H9 (cell line): Measurements from ENCODE around the gene WDR70. TPM values are rescaled to one million over a fixed set of nuclear protein-coding genes. Genes with fewer than 3 reads are reported as not detected.

Source experiments
- DNase-seq: peaks from one replicate; pipeline ENCODE4 v3.0.0-alpha.2; 2017
- H2AFZ ChIP-seq: one replicate; pipeline ENCODE4 v1.6.1; 2013; ENCODE audit warnings: mild to moderate bottlenecking, low read length, control low read depth, moderate library complexity
- H2AK5ac ChIP-seq: 2 replicates; pipeline ENCODE4 v1.6.1; 2013; ENCODE audit warnings: low read length, control low read depth, mixed read lengths; ENCODE audit not compliant: insufficient read length
- H2BK120ac ChIP-seq: one replicate; pipeline ENCODE4 v1.6.1; 2013; ENCODE audit warnings: low read depth, mild to moderate bottlenecking, low read length, control low read depth, inconsistent platforms; ENCODE audit not compliant: poor library complexity, severe bottlenecking
- H2BK12ac ChIP-seq: 2 replicates; pipeline ENCODE4 v1.6.1; 2013; ENCODE audit warnings: low read length, control low read depth, mixed read lengths, low read depth; ENCODE audit not compliant: insufficient read length
- H2BK15ac ChIP-seq: 2 replicates; pipeline ENCODE4 v1.6.1; 2013; ENCODE audit warnings: low read depth, low read length, control low read depth
- H2BK20ac ChIP-seq: one replicate; pipeline ENCODE4 v1.6.1; 2013; ENCODE audit warnings: low read depth, mild to moderate bottlenecking, low read length, control low read depth, inconsistent platforms; ENCODE audit not compliant: poor library complexity, severe bottlenecking
- H2BK5ac ChIP-seq: 2 replicates; pipeline ENCODE4 v1.6.1; 2013; ENCODE audit warnings: low read length, control low read depth, mixed read lengths; ENCODE audit not compliant: insufficient read length
- H3K14ac ChIP-seq: 2 replicates; pipeline ENCODE4 v1.6.1; 2013; ENCODE audit warnings: low read length, control low read depth; ENCODE audit not compliant: insufficient read depth
- H3K18ac ChIP-seq: 2 replicates; pipeline ENCODE4 v1.6.1; 2013; ENCODE audit warnings: low read depth, mild to moderate bottlenecking, mixed read lengths, low read length, control low read depth; ENCODE audit not compliant: insufficient read length
- H3K23ac ChIP-seq: 2 replicates; pipeline ENCODE4 v1.6.1; 2013; ENCODE audit warnings: low read length, control low read depth, mixed read lengths, low read depth; ENCODE audit not compliant: insufficient read length
- H3K23me2 ChIP-seq: 2 replicates; pipeline ENCODE4 v1.6.1; 2013; ENCODE audit warnings: low read depth, mild to moderate bottlenecking, mixed read lengths, low read length, control low read depth; ENCODE audit not compliant: insufficient read length, poor library complexity, severe bottlenecking
- H3K27ac ChIP-seq: 2 replicates; pipeline ENCODE4 v1.5.1; 2013; ENCODE audit warnings: low read length, control low read depth, mixed read lengths, low read depth; ENCODE audit not compliant: insufficient read length
- H3K27me3 ChIP-seq: 2 replicates; pipeline ENCODE4 v1.6.1; 2013; ENCODE audit warnings: low read length, control low read depth, inconsistent platforms; ENCODE audit not compliant: insufficient read depth
- H3K4ac ChIP-seq: 2 replicates; pipeline ENCODE4 v1.6.1; 2013; ENCODE audit warnings: low read depth, mild to moderate bottlenecking, control low read depth, inconsistent platforms, low read length, moderate library complexity
- H3K4me1 ChIP-seq: 2 replicates; pipeline ENCODE4 v1.6.1; 2013; ENCODE audit warnings: low read length, control low read depth, inconsistent platforms; ENCODE audit not compliant: insufficient read depth
- H3K4me2 ChIP-seq: 2 replicates; pipeline ENCODE4 v1.6.1; 2013; ENCODE audit warnings: low read length, control low read depth, mixed read lengths; ENCODE audit not compliant: insufficient read length, insufficient read depth
- H3K56ac ChIP-seq: 2 replicates; pipeline ENCODE4 v1.6.1; 2013; ENCODE audit warnings: low read depth, mild to moderate bottlenecking, mixed read lengths, low read length, control low read depth; ENCODE audit not compliant: insufficient read length
- H3K79me1 ChIP-seq: 2 replicates; pipeline ENCODE4 v1.6.1; 2013; ENCODE audit warnings: low read depth, mild to moderate bottlenecking, moderate library complexity, low read length, control low read depth, inconsistent platforms; ENCODE audit not compliant: insufficient read depth, poor library complexity, severe bottlenecking
- H3K79me2 ChIP-seq: 2 replicates; pipeline ENCODE4 v1.6.1; 2013; ENCODE audit warnings: low read length, control low read depth, inconsistent platforms; ENCODE audit not compliant: insufficient read depth
- H3K9ac ChIP-seq: 2 replicates; pipeline ENCODE4 v1.6.1; 2013; ENCODE audit warnings: low read length, control low read depth, mixed read lengths; ENCODE audit not compliant: insufficient read length; ENCODE audit errors: extremely low read depth
- H3K9me3 ChIP-seq: one replicate; pipeline ENCODE4 v1.6.1; 2013; ENCODE audit warnings: low read depth, low read length, inconsistent platforms; ENCODE audit not compliant: control insufficient read depth
- H3T11ph ChIP-seq: one replicate; pipeline ENCODE4 v1.6.1; 2013; ENCODE audit warnings: mild to moderate bottlenecking, low read length, control low read depth, inconsistent platforms
- H4K20me1 ChIP-seq: one replicate; pipeline ENCODE4 v1.6.1; 2013; ENCODE audit not compliant: control insufficient read depth, insufficient read length, insufficient read depth
- H4K5ac ChIP-seq: 2 replicates; pipeline ENCODE4 v1.6.1; 2013; ENCODE audit warnings: low read depth, mild to moderate bottlenecking, mixed read lengths, low read length, control low read depth; ENCODE audit not compliant: insufficient read length
- H4K8ac ChIP-seq: replicated peaks from 2 replicates; pipeline ENCODE4 v1.6.1; 2013; ENCODE audit warnings: low read length, control low read depth, mixed read lengths, low read depth; ENCODE audit not compliant: insufficient read length
- H4K91ac ChIP-seq: 2 replicates; pipeline ENCODE4 v1.6.1; 2013; ENCODE audit warnings: low read depth, mild to moderate bottlenecking, moderate library complexity, mixed read lengths, low read length, control low read depth; ENCODE audit not compliant: insufficient read length
- H3K27ac Mint-ChIP-seq, 3 experiments: 2 replicates in 2 of 3; 3 replicates in 1 of 3; pipeline ENCODE4 v1.8.0; 2020 to 2021; ENCODE audit warnings: mixed read lengths in 3 of 3, mild to moderate bottlenecking in 1 of 3, moderate library complexity in 1 of 3
- H3K27me3 Mint-ChIP-seq: 2 replicates; pipeline ENCODE4 v1.8.0; 2021; ENCODE audit warnings: low read depth, mild to moderate bottlenecking, moderate library complexity, mixed read lengths
- H3K36me3 Mint-ChIP-seq, 3 experiments: 2 replicates in 2 of 3; 3 replicates in 1 of 3; pipeline ENCODE4 v1.8.0; 2020 to 2021; ENCODE audit warnings: low read depth in 3 of 3, mixed read lengths in 3 of 3; ENCODE audit not compliant: insufficient read depth in 1 of 3
- H3K4me1 Mint-ChIP-seq, 2 experiments: 2 replicates each; pipeline ENCODE4 v1.8.0; 2020; ENCODE audit warnings: mixed read lengths in 2 of 2
- H3K4me3 Mint-ChIP-seq, 2 experiments: 2 replicates in 1 of 2; 3 replicates in 1 of 2; pipeline ENCODE4 v1.8.0; 2020 to 2021; ENCODE audit warnings: mild to moderate bottlenecking in 2 of 2, mixed read lengths in 2 of 2, moderate library complexity in 1 of 2
- H3K9me3 Mint-ChIP-seq, 2 experiments: 2 replicates in 1 of 2; 3 replicates in 1 of 2; pipeline ENCODE4 v1.8.0; 2020; ENCODE audit warnings: mild to moderate bottlenecking in 2 of 2, mixed read lengths in 2 of 2, moderate library complexity in 1 of 2
- CTCF ChIP-seq: fragments of 200-600 bp; sonication (generic); conservative IDR thresholded peaks from 3 replicates; pipeline ENCODE4 v1.8.0; 2021; ENCODE audit warnings: antibody characterized with exemption, mild to moderate bottlenecking
- WGBS: extraction: QIAGEN DNeasy Blood & Tissue Kit; methylation state at CpG from one replicate; pipeline ENCODE4 v1.1.7; 2013; ENCODE audit warnings: missing lambda C conversion rate, low lambda C conversion rate, mixed read lengths; ENCODE audit not compliant: insufficient read length; ENCODE audit errors: extremely low coverage; 5-methylcytosine and 5-hydroxymethylcytosine counted together
- total RNA-seq: library from RNA; stranded (reverse); gene quantifications from 2 replicates; pipeline ENCODE4 v1.2.1, GENCODE V29; 2021

WDR70 gene
- total RNA-seq, 1 experiment from 2014 or later = 38.1 TPM

- Histone ChIP-seq H2AFZ (no peak overlapping the region), H3K79me1 (no peaks in the 10 kb centered on the region), H2BK5ac (no peak overlapping the region), H3K4me1 (no peaks in the 10 kb centered on the region), H2BK12ac (no peak overlapping the region), H3K14ac (no peak overlapping the region), H4K91ac (no peak overlapping the region), H2BK20ac (no peak overlapping the region), H4K5ac (no peak overlapping the region), H3K4ac (no peak overlapping the region), H2BK120ac (no peak overlapping the region), H2AK5ac (no peak overlapping the region), H4K8ac (no peak overlapping the region), H3K27me3 (no peaks in the 10 kb centered on the region), H3K23me2 (no peaks in the 10 kb centered on the region), H3K56ac (no peak overlapping the region), H3K79me2 (no peaks in the 10 kb centered on the region), H3K9me3 (no peaks in the 10 kb centered on the region), H3K23ac (no peak overlapping the region), H3K9ac (no peak overlapping the region), H3K4me2 (no peak overlapping the region), H3T11ph (no peak overlapping the region), H4K20me1 (no peaks in the 10 kb centered on the region), H3K18ac (no peak overlapping the region), H3K27ac (no peak overlapping the region), H2BK15ac (no peak overlapping the region)
- no peak for TF ChIP-seq CTCF
- H3K9me3 Mint-ChIP-seq = peaks cover 0 to 4% of the 10 kb centered on the region in 2 experiments; a peak in 1 of 5 replicates
- no peak overlapping the region for H3K4me3 Mint-ChIP-seq
- DNase-seq = no peak
- H3K36me3 Mint-ChIP-seq = peaks cover 0 to under 1% (median 0%) of the 10 kb centered on the region in 3 experiments; a peak in 1 of 7 replicates
- H3K27ac Mint-ChIP-seq = no peak overlapping the region
- no peaks in the 10 kb centered on the region for H3K4me1 Mint-ChIP-seq
- WGBS = no CpG with 5 or more reads among the region's 1 CpG
- H3K27me3 Mint-ChIP-seq = no peaks in the 10 kb centered on the region
Measured at GRCh38 chr5:37606148-37606547, 227.0 kb downstream of the WDR70 start.
